ENCODE results near the gene OGN. TPM values are rescaled to one million over a fixed set of nuclear protein-coding genes. Genes with fewer than 3 reads are reported as not detected.

OGN gene
- total RNA-seq, 1 donor from 2014 or later: 2.8 TPM

- H3K36me3 Mint-ChIP-seq: no peaks in the 10 kb centered on the region
- TF ChIP-seq CTCF (conservative IDR thresholded peaks at IDR 0.05): no peak
- H3K4me3 Mint-ChIP-seq: no peak overlapping the region
- H3K9me3 Mint-ChIP-seq: no peaks in the 10 kb centered on the region
- H3K27ac Mint-ChIP-seq: peak overlapping the region; percentile 0
- peaks cover 18% of the 10 kb centered on the region for H3K4me1 Mint-ChIP-seq (ENCODE audit: unreplicated experiment)
- H3K27me3 Mint-ChIP-seq: no peaks in the 10 kb centered on the region
- DNase-seq (ENCODE audit: extremely low spot score, unreplicated experiment): no peak
Measured at GRCh38 chr9:92426501-92427145, 22.2 kb upstream of the OGN start.

- H3K27me3 Mint-ChIP-seq: no peaks in the 10 kb centered on the region
- TF ChIP-seq CTCF (conservative IDR thresholded peaks at IDR 0.05): no peak
- H3K36me3 Mint-ChIP-seq: no peaks in the 10 kb centered on the region
- H3K4me1 Mint-ChIP-seq (ENCODE audit: unreplicated experiment): peaks cover 18% of the 10 kb centered on the region
- peak overlapping the region; percentile 48 for H3K27ac Mint-ChIP-seq
- H3K9me3 Mint-ChIP-seq: no peaks in the 10 kb centered on the region
- no peak overlapping the region for H3K4me3 Mint-ChIP-seq
- no peak for DNase-seq (ENCODE audit: extremely low spot score, unreplicated experiment)
Measured at GRCh38 chr9:92425474-92425873, 21.1 kb upstream of the OGN start.

GRCh38 chr9:92424340-92424739 is 20.0 kb upstream of the OGN start, which contains the start of gene OMD:
Gene OMD (minus strand): TSS chr9:92424471. CDS start chr9:92417558, 6,913 bp downstream.
- no peak for TF ChIP-seq CTCF (conservative IDR thresholded peaks at IDR 0.05)
- H3K9me3 Mint-ChIP-seq: no peaks in the 10 kb centered on the region
- H3K36me3 Mint-ChIP-seq: no peaks in the 10 kb centered on the region
- H3K27ac Mint-ChIP-seq: peak within 1 kb of the TSS; percentile 48
- H3K27me3 Mint-ChIP-seq: no peaks in the 10 kb centered on the region
- H3K4me1 Mint-ChIP-seq (ENCODE audit: unreplicated experiment): peaks cover 18% of the 10 kb centered on the region
- no peak within 1 kb of the TSS for H3K4me3 Mint-ChIP-seq
- no peak for DNase-seq (ENCODE audit: extremely low spot score, unreplicated experiment)

- Mint-ChIP-seq H3K4me1 (ENCODE audit: unreplicated experiment) (peaks cover 18% of the 10 kb centered on the region), H3K9me3 (no peaks in the 10 kb centered on the region), H3K36me3 (no peaks in the 10 kb centered on the region)
Measured at GRCh38 chr9:92423612-92424011, 19.2 kb upstream of the OGN start.

GRCh38 chr9:92422611-92423338 is 18.4 kb upstream of the OGN start:
- H3K36me3 Mint-ChIP-seq: no peaks in the 10 kb centered on the region
- H3K4me1 Mint-ChIP-seq (ENCODE audit: unreplicated experiment): peaks cover 18% of the 10 kb centered on the region
- no peaks in the 10 kb centered on the region for H3K27me3 Mint-ChIP-seq
- no peaks in the 10 kb centered on the region for H3K9me3 Mint-ChIP-seq
- no peak for TF ChIP-seq CTCF (conservative IDR thresholded peaks at IDR 0.05)
- no peak overlapping the region for H3K4me3 Mint-ChIP-seq
- no peak overlapping the region for H3K27ac Mint-ChIP-seq
- no peak for DNase-seq (ENCODE audit: extremely low spot score, unreplicated experiment)

More at GRCh38 chr9:92423612-92424011, 19.2 kb upstream of the OGN start:
- no peak overlapping the region for H3K27ac Mint-ChIP-seq
- no peak for TF ChIP-seq CTCF (conservative IDR thresholded peaks at IDR 0.05)
- DNase-seq (ENCODE audit: extremely low spot score, unreplicated experiment): no peak
- no peak overlapping the region for H3K4me3 Mint-ChIP-seq
- H3K27me3 Mint-ChIP-seq: no peaks in the 10 kb centered on the region

Data from type B pancreatic cell (in vitro differentiated cells).